Neural progenitor cell (in vitro differentiated cells): ENCODE data around the gene AURKAIP1. TPM values are rescaled to one million over a fixed set of nuclear protein-coding genes. Genes with fewer than 3 reads are reported as not detected.
"Not testable (repeated sequence)": the region's sequence is repeated elsewhere in the genome, so short reads cannot be mapped to it uniquely, and the experiment has no call there.

Experiments used
- DNase-seq: peaks from one replicate; pipeline ENCODE4 v3.0.0-alpha.2; 2016; ENCODE audit warnings: low spot score
- H2AFZ ChIP-seq: fragments of 200-600 bp; sonication (generic); replicated peaks from 2 replicates; pipeline ENCODE4 v1.6.1; 2016; ENCODE audit warnings: antibody characterized with exemption
- H3F3A ChIP-seq: fragments of 200-600 bp; sonication (generic); 2 replicates; pipeline ENCODE4 v1.6.1; 2016; ENCODE audit warnings: antibody characterized with exemption, low read depth
- H3K27ac ChIP-seq: fragments of 200-600 bp; sonication (generic); 2 replicates; pipeline ENCODE4 v1.5.1; 2016; ENCODE audit warnings: mild to moderate bottlenecking
- H3K27me3 ChIP-seq: fragments of 200-600 bp; sonication (generic); 2 replicates; pipeline ENCODE4 v1.6.1; 2016; ENCODE audit warnings: mild to moderate bottlenecking, moderate library complexity
- H3K36me3 ChIP-seq: fragments of 200-600 bp; sonication (generic); 2 replicates; pipeline ENCODE4 v1.5.1; 2016
- H3K4me1 ChIP-seq: fragments of 200-600 bp; sonication (generic); 2 replicates; pipeline ENCODE4 v1.6.1; 2016; ENCODE audit warnings: mixed run types
- H3K4me2 ChIP-seq: fragments of 200-600 bp; sonication (generic); 2 replicates; pipeline ENCODE4 v1.6.1; 2016
- H3K4me3 ChIP-seq: fragments of 200-600 bp; sonication (generic); 2 replicates; pipeline ENCODE4 v1.5.1; 2016
- H3K79me2 ChIP-seq: fragments of 200-600 bp; sonication (generic); 2 replicates; pipeline ENCODE4 v1.6.1; 2016; ENCODE audit warnings: low read depth
- H3K9ac ChIP-seq: fragments of 200-600 bp; sonication (generic); 2 replicates; pipeline ENCODE4 v1.6.1; 2016
- H3K9me3 ChIP-seq: fragments of 200-600 bp; sonication (generic); 2 replicates; pipeline ENCODE4 v1.5.1; 2016; ENCODE audit warnings: low read depth
- H4K20me1 ChIP-seq: fragments of 200-600 bp; sonication (generic); 2 replicates; pipeline ENCODE4 v1.6.1; 2016; ENCODE audit warnings: low read depth
- H3K27ac Mint-ChIP-seq: 3 replicates; pipeline ENCODE4 v1.8.0; 2021; ENCODE audit warnings: mixed read lengths
- H3K27me3 Mint-ChIP-seq: 2 replicates; pipeline ENCODE4 v1.8.0; 2022; ENCODE audit warnings: low read depth, mild to moderate bottlenecking, inconsistent platforms, moderate library complexity, mixed read lengths; ENCODE audit not compliant: insufficient read depth
- H3K36me3 Mint-ChIP-seq: 3 replicates; pipeline ENCODE4 v1.8.0; 2021; ENCODE audit warnings: mixed read lengths
- H3K4me1 Mint-ChIP-seq: 3 replicates; pipeline ENCODE4 v1.8.0; 2021; ENCODE audit warnings: mixed read lengths
- H3K4me3 Mint-ChIP-seq: 3 replicates; pipeline ENCODE4 v1.8.0; 2021; ENCODE audit warnings: mild to moderate bottlenecking, moderate library complexity, mixed read lengths
- H3K9me3 Mint-ChIP-seq: 3 replicates; pipeline ENCODE4 v1.8.0; 2020; ENCODE audit warnings: mixed read lengths
- EZH2 ChIP-seq: fragments of 200-600 bp; sonication (generic); IDR thresholded peaks from 2 replicates; pipeline ENCODE4 v1.6.1; 2017; ENCODE audit warnings: antibody characterized with exemption, mild to moderate bottlenecking, moderate library complexity
- EZH2phosphoT487 ChIP-seq: fragments of 200-600 bp; sonication (generic); IDR thresholded peaks from 2 replicates; pipeline ENCODE4 v1.6.1; 2017; ENCODE audit warnings: antibody characterized with exemption
- total RNA-seq: library from RNA; depleted of rRNA; stranded (reverse); fragments of >200 nt; gene quantifications from 2 replicates; pipeline ENCODE4 v1.2.3, GENCODE V29; 2015; ENCODE audit warnings: low replicate concordance
- TF ChIP-seq, protein P1 (sequence below): fragments of 200-600 bp; sonication (generic); IDR thresholded peaks from 2 replicates; pipeline ENCODE4 v1.5.1; 2017; ENCODE audit warnings: antibody characterized with exemption, mild to moderate bottlenecking

AURKAIP1 gene
- total RNA-seq, 1 donor from 2014 or later, result 26.4 TPM

DNA sequence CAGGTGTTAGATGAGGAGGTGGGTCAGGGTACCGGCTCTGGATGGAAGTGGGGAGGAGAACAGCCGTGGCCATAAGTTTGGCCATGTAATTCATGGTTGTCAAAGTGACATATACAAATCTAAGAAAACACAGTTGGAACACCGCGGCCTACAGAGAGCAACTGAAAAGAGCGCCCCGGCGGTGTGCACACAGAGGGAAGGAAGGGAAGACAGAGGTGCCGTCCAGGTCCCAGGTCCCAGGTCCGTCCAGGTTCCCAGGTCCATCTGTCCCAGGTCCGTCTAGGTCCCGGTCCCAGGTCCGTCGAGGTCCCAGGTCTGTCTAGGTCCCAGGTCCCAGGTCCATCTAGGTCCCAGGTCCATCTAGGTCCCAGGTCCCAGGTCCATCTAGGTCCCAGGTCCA, 36.6 kb upstream of the AURKAIP1 start:
- no peak overlapping the region for H3K9ac ChIP-seq
- DNase-seq, result no peak
- no peaks in the 10 kb centered on the region for H3K36me3 ChIP-seq
- H3K4me3 Mint-ChIP-seq, result no peak overlapping the region
- H3K9me3 Mint-ChIP-seq, result peaks cover 3% of the 10 kb centered on the region
- no peak overlapping the region for H3K27ac ChIP-seq
- no peaks in the 10 kb centered on the region for H3K27me3 ChIP-seq
- H3F3A ChIP-seq, result peaks cover 32% of the 10 kb centered on the region
- peak overlapping the region; percentile 34 for H3K27ac Mint-ChIP-seq
- peaks cover 4% of the 10 kb centered on the region for H3K27me3 Mint-ChIP-seq
- peaks cover 22% of the 10 kb centered on the region for H3K4me1 Mint-ChIP-seq
- H4K20me1 ChIP-seq, result peaks cover 34% of the 10 kb centered on the region
- H3K36me3 Mint-ChIP-seq, result peaks cover 12% of the 10 kb centered on the region
- H3K79me2 ChIP-seq, result peaks cover 42% of the 10 kb centered on the region
- no peak overlapping the region for H3K4me2 ChIP-seq
- peaks cover 22% of the 10 kb centered on the region for H3K4me1 ChIP-seq
- no peak overlapping the region for H3K4me3 ChIP-seq
- no peak overlapping the region for H2AFZ ChIP-seq
- no peak for TF ChIP-seq EZH2phosphoT487
- TF ChIP-seq, protein P1, sequence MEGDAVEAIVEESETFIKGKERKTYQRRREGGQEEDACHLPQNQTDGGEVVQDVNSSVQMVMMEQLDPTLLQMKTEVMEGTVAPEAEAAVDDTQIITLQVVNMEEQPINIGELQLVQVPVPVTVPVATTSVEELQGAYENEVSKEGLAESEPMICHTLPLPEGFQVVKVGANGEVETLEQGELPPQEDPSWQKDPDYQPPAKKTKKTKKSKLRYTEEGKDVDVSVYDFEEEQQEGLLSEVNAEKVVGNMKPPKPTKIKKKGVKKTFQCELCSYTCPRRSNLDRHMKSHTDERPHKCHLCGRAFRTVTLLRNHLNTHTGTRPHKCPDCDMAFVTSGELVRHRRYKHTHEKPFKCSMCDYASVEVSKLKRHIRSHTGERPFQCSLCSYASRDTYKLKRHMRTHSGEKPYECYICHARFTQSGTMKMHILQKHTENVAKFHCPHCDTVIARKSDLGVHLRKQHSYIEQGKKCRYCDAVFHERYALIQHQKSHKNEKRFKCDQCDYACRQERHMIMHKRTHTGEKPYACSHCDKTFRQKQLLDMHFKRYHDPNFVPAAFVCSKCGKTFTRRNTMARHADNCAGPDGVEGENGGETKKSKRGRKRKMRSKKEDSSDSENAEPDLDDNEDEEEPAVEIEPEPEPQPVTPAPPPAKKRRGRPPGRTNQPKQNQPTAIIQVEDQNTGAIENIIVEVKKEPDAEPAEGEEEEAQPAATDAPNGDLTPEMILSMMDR, result no peak
- TF ChIP-seq EZH2, result no peak
- H3K9me3 ChIP-seq, result no peaks in the 10 kb centered on the region

DNA sequence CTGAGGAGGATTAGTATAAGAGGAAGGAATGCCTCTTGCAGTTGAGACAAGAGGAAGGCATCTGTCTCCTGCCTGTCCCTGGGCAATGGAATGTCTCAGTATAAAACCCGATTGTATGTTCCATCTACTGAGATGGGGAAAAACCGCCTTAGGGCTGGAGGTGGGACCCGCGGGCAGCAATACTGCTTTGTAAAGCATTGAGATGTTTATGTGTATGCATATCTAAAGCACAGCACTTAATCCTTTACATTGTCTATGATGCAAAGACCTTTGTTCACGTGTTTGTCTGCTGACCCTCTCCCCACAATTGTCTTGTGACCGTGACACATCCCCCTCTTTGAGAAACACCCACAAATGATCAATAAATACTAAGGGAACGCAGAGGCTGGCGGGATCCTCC, 35.2 kb upstream of the AURKAIP1 start:
- H2AFZ ChIP-seq, H3K4me3 Mint-ChIP-seq, H3K9me3 ChIP-seq, H3K36me3 ChIP-seq, H3K27me3 ChIP-seq, H3K27me3 Mint-ChIP-seq, H3K9me3 Mint-ChIP-seq, H3K9ac ChIP-seq, DNase-seq, H3K27ac Mint-ChIP-seq: not testable (repeated sequence)
- H3K4me3 ChIP-seq, result peak overlapping the region; percentile 20
- H4K20me1 ChIP-seq, result peaks cover 41% of the 10 kb centered on the region
- H3K27ac ChIP-seq, result peak overlapping the region; percentile 9
- Mint-ChIP-seq H3K4me1 (peaks cover 25% of the 10 kb centered on the region), H3K36me3 (peaks cover 19% of the 10 kb centered on the region)
- H3F3A ChIP-seq, result peaks cover 44% of the 10 kb centered on the region
- H3K4me1 ChIP-seq, result peaks cover 30% of the 10 kb centered on the region
- peaks cover 56% of the 10 kb centered on the region for H3K79me2 ChIP-seq
- H3K4me2 ChIP-seq, result peak overlapping the region; percentile 85

DNA sequence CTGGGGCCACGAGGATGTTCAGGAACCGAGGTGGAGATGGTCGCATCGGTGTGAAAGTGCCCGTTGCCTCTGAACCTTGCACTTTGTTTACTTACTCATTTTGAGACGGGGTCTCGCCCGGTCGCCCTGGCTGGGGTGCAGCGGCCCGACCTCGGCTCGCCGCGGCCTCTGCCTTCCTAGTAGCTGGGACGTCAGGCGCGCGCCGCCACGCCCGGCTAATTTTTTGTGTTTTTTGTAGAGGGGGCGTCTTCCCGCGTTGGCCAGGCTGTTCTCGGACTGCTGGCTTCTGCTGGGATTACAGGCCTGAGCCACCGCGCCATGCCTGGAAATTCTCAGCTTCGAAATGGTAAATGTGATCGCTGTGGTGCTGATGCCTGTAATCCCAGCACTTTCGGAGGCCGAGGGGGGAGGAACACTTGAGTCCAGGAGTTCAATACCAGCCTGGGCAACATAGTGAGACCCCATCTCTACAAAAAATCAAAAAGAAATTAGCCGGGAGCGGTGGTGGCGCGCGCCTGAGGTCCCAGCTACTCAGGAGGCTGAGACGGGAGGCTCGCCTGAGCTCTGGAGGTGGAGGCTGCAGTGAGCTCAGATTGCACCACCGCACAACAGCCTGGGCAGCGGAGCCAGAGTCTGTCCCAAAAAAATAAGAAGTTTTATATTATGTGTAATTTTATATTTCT, 32.8 kb upstream of the AURKAIP1 start:
- Histone ChIP-seq H3K4me3 (peak overlapping the region; percentile 96), H3K36me3 (peaks cover 10% of the 10 kb centered on the region), H3K9me3 (no peaks in the 10 kb centered on the region), H3K79me2 (peaks cover 66% of the 10 kb centered on the region), H4K20me1 (peaks cover 41% of the 10 kb centered on the region), H3K4me1 (peaks cover 30% of the 10 kb centered on the region), H3K9ac (peak overlapping the region; percentile 96), H2AFZ (no peak overlapping the region), H3F3A (peaks cover 58% of the 10 kb centered on the region), H3K27me3 (no peaks in the 10 kb centered on the region), H3K4me2 (peak overlapping the region; percentile 85), H3K27ac (peak overlapping the region; percentile 1)
- H3K36me3 Mint-ChIP-seq, result peaks cover 26% of the 10 kb centered on the region
- H3K9me3 Mint-ChIP-seq, result peaks cover 3% of the 10 kb centered on the region
- H3K27ac Mint-ChIP-seq, result no peak overlapping the region
- peak; percentile 56 for DNase-seq
- peak overlapping the region; percentile 95 for H3K4me3 Mint-ChIP-seq
- H3K27me3 Mint-ChIP-seq, result peaks cover 4% of the 10 kb centered on the region
- TF ChIP-seq EZH2 (no peak), EZH2phosphoT487 (no peak)
- TF ChIP-seq, protein P1, result no peak
- H3K4me1 Mint-ChIP-seq, result peaks cover 25% of the 10 kb centered on the region
